ENCODE measurements around the gene G0S2. TPM values are rescaled to one million over a fixed set of nuclear protein-coding genes. Genes with fewer than 3 reads are reported as not detected.

Gene G0S2
- total RNA-seq, 1 experiment from 2014 or later: 0.35 TPM

DNA sequence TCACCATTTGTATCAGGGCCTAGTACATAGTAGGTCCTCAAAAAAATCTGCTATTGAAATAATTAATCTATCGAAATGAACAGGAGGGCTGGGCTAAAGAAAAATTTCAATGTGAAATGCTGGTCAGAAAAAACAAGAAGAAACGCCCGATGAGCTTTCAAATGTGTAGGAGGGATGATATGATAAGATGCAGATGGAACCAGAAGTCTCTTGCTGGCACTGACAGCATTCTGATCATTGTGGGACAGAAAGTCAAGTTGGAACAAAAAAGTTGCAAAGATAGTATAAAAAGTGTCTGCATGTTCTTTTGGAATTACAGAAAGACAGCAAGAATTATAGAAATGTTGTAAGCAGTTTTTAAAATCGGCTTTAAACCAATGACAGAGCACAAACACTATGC lies 11.1 kb downstream of the G0S2 start:
- Histone ChIP-seq H2BK15ac (ENCODE audit: low read depth, low read length) (no peak overlapping the region), H2AFZ (ENCODE audit: low read length) (no peak overlapping the region), H3K9ac (ENCODE audit: extremely low read depth, insufficient read length, low read length) (no peak overlapping the region), H3K4me2 (ENCODE audit: insufficient read depth, insufficient read length, low read length) (no peak overlapping the region), H3K27me3 (ENCODE audit: insufficient read depth, low read length) (no peaks in the 10 kb centered on the region), H4K20me1 (ENCODE audit: control insufficient read depth, insufficient read depth, insufficient read length) (no peaks in the 10 kb centered on the region), H3K56ac (ENCODE audit: insufficient read length, low read depth, low read length) (no peak overlapping the region), H3K9me3 (ENCODE audit: control insufficient read depth, low read depth, low read length) (no peaks in the 10 kb centered on the region), H3K79me1 (ENCODE audit: insufficient read depth, low read depth, low read length, poor library complexity, severe bottlenecking) (no peaks in the 10 kb centered on the region), H4K8ac (replicated peaks; ENCODE audit: insufficient read length, low read depth, low read length) (no peak overlapping the region), H4K5ac (ENCODE audit: insufficient read length, low read depth, low read length) (no peak overlapping the region), H2BK12ac (ENCODE audit: insufficient read length, low read depth, low read length) (no peak overlapping the region), H2BK20ac (ENCODE audit: low read depth, low read length, poor library complexity, severe bottlenecking) (no peak overlapping the region), H3K4me1 (ENCODE audit: insufficient read depth, low read length) (no peaks in the 10 kb centered on the region), H3T11ph (ENCODE audit: low read length) (no peak overlapping the region), H2BK5ac (ENCODE audit: insufficient read length, low read length) (no peak overlapping the region), H3K23me2 (ENCODE audit: insufficient read length, low read depth, low read length, poor library complexity, severe bottlenecking) (no peaks in the 10 kb centered on the region), H4K91ac (ENCODE audit: insufficient read length, low read depth, low read length) (no peak overlapping the region), H3K4ac (ENCODE audit: low read depth, low read length) (no peak overlapping the region), H3K27ac (ENCODE audit: insufficient read length, low read depth, low read length) (no peak overlapping the region), H2AK5ac (ENCODE audit: insufficient read length, low read length) (no peak overlapping the region), H3K14ac (ENCODE audit: insufficient read depth, low read length) (no peak overlapping the region), H3K79me2 (ENCODE audit: insufficient read depth, low read length) (no peaks in the 10 kb centered on the region), H3K18ac (ENCODE audit: insufficient read length, low read depth, low read length) (no peak overlapping the region), H2BK120ac (ENCODE audit: low read depth, low read length, poor library complexity, severe bottlenecking) (no peak overlapping the region), H3K23ac (ENCODE audit: insufficient read length, low read depth, low read length) (no peak overlapping the region)
- DNase-seq: no peak
- no CpG with 5 or more reads among the region's 4 CpGs for WGBS (ENCODE audit: extremely low coverage, insufficient read length, low lambda C conversion rate)
- Mint-ChIP-seq H3K27ac (no peak overlapping the region), H3K4me1 (peaks cover 0 to 3% of the 10 kb centered on the region in 2 experiments; a peak in 1 of 4 replicates), H3K36me3 (ENCODE audit: insufficient read depth in 1 of 3, low read depth in 3 of 3) (no peaks in the 10 kb centered on the region), H3K27me3 (ENCODE audit: low read depth) (peaks cover 14% of the 10 kb centered on the region), H3K4me3 (no peak overlapping the region), H3K9me3 (no peaks in the 10 kb centered on the region)
- TF ChIP-seq, protein P1, sequence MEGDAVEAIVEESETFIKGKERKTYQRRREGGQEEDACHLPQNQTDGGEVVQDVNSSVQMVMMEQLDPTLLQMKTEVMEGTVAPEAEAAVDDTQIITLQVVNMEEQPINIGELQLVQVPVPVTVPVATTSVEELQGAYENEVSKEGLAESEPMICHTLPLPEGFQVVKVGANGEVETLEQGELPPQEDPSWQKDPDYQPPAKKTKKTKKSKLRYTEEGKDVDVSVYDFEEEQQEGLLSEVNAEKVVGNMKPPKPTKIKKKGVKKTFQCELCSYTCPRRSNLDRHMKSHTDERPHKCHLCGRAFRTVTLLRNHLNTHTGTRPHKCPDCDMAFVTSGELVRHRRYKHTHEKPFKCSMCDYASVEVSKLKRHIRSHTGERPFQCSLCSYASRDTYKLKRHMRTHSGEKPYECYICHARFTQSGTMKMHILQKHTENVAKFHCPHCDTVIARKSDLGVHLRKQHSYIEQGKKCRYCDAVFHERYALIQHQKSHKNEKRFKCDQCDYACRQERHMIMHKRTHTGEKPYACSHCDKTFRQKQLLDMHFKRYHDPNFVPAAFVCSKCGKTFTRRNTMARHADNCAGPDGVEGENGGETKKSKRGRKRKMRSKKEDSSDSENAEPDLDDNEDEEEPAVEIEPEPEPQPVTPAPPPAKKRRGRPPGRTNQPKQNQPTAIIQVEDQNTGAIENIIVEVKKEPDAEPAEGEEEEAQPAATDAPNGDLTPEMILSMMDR (conservative IDR thresholded peaks at IDR 0.05): no peak
